HCT116 (cell line): ENCODE results near the gene ANXA3. TPM values are rescaled to one million over a fixed set of nuclear protein-coding genes. Genes with fewer than 3 reads are reported as not detected.
A peak's percentile ranks its signal among the peaks of the same experiment; 100 is the strongest.

Source experiments
- ATAC-seq: fragments of 200-7000 bp; cut with Tn5 transposase; 2 replicates; pipeline ENCODE4 v1.9.1; 2020; ENCODE audit warnings: mild to moderate bottlenecking, moderate library complexity
- BruUV-seq: library from RNA; stranded (reverse); fragments of 400-500 nt; replicated peaks from 2 replicates; lab custom pipeline; 2021; lab: Mats Ljungman, UMichigan
- CTCF ChIA-PET: fragments of 300-600 bp; sonication (Branson Sonifier 250); formaldehyde crosslinking; loops from one replicate; lab custom pipeline; 2021; ENCODE audit warnings: antibody characterized with exemption; lab: Charles Lee
- POLR2A ChIA-PET: fragments of 300-600, 350-600 bp; sonication (Branson Sonifier 250); formaldehyde crosslinking; loops from one replicate; lab custom pipeline; 2021; ENCODE audit warnings: antibody characterized with exemption; lab: Charles Lee
- RAD21 ChIA-PET, 2 experiments: fragments of 300-600 bp; sonication (Branson Sonifier 250); formaldehyde crosslinking; loops; one replicate each; lab custom pipeline; 2023; ENCODE audit warnings: low total read pairs in 2 of 2; ENCODE audit not compliant: uncharacterized antibody in 2 of 2, unreplicated experiment in 2 of 2, low non-redundant PET in 1 of 2; lab: Charles Lee
- DNase-seq: peaks from one replicate; pipeline ENCODE4 v3.0.0-alpha.2; 2010; ENCODE audit warnings: low read depth, low spot score
- H2AFZ ChIP-seq: fragments of 200-600 bp; shearing (Covaris generic), sonication (generic); 2 replicates; pipeline ENCODE4 v1.6.1; 2017; ENCODE audit warnings: low read depth, mixed run types, mixed read lengths, antibody characterized with exemption, low read length; ENCODE audit not compliant: poor library complexity, severe bottlenecking
- H3K27ac ChIP-seq: 2 replicates; pipeline ENCODE4 v1.5.1; 2012; ENCODE audit warnings: low read depth, low read length
- H3K27me3 ChIP-seq: fragments of 200-600 bp; sonication (generic); 2 replicates; pipeline ENCODE4 v1.6.1; 2016; ENCODE audit warnings: mixed run types, low read length, mixed read lengths; ENCODE audit not compliant: insufficient read depth
- H3K36me3 ChIP-seq, 2 experiments: fragments of 200-500 bp in 1 of 2; fragments of 200-600 bp in 1 of 2; sonication (Bioruptor generic) in 1 of 2; sonication (generic) in 1 of 2; 2 replicates each; pipeline versions ENCODE4 v1.5.1 to v1.6.1; 2014 to 2016; ENCODE audit warnings: low read length in 2 of 2, inconsistent platforms in 1 of 2, mixed read lengths in 1 of 2, mixed run types in 1 of 2; ENCODE audit not compliant: insufficient read depth in 2 of 2, control insufficient read depth in 1 of 2
- H3K4me1 ChIP-seq, 2 experiments: fragments of 200-600 bp in 1 of 2; sonication (generic) in 1 of 2; 2 replicates each; pipeline versions ENCODE4 v1.5.1 to v1.6.1; 2012 to 2017; ENCODE audit warnings: low read length in 2 of 2, inconsistent platforms in 1 of 2, mild to moderate bottlenecking in 1 of 2, mixed read lengths in 1 of 2, mixed run types in 1 of 2, moderate library complexity in 1 of 2; ENCODE audit not compliant: insufficient read depth in 2 of 2, control insufficient read depth in 1 of 2
- H3K4me2 ChIP-seq: fragments of 200-600 bp; sonication (generic); 2 replicates; pipeline ENCODE4 v1.6.1; 2017; ENCODE audit warnings: mixed run types, low read length, mixed read lengths
- H3K4me3 ChIP-seq, 2 experiments: fragments of 200-600 bp in 1 of 2; sonication (generic) in 1 of 2; replicated peaks in 1 of 2; 2 replicates each; pipeline ENCODE4 v1.5.1; 2011 to 2016; ENCODE audit warnings: low read length in 2 of 2, control low read depth in 1 of 2, low read depth in 1 of 2, mild to moderate bottlenecking in 1 of 2, mixed read lengths in 1 of 2, mixed run types in 1 of 2
- H3K79me2 ChIP-seq: fragments of 200-600 bp; sonication (generic); 2 replicates; pipeline ENCODE4 v1.6.1; 2017; ENCODE audit warnings: mild to moderate bottlenecking, mixed run types, low read length, moderate library complexity, mixed read lengths; ENCODE audit not compliant: insufficient read depth
- H3K9ac ChIP-seq: fragments of 200-600 bp; sonication (generic); 2 replicates; pipeline ENCODE4 v1.6.1; 2016; ENCODE audit warnings: low read length, mixed read lengths
- H3K9me2 ChIP-seq: fragments of 200-600 bp; sonication (generic), shearing (Covaris generic); 2 replicates; pipeline ENCODE4 v1.6.1; 2017; ENCODE audit warnings: mixed run types, mild to moderate bottlenecking, moderate library complexity; ENCODE audit not compliant: insufficient read depth
- H3K9me3 ChIP-seq, 2 experiments: fragments of 200-500 bp in 1 of 2; fragments of 200-600 bp in 1 of 2; sonication (Bioruptor generic) in 1 of 2; sonication (generic) in 1 of 2; 2 replicates each; pipeline ENCODE4 v1.6.1; 2014 to 2017; ENCODE audit warnings: low read length in 2 of 2, mixed read lengths in 2 of 2, inconsistent platforms in 1 of 2, low read depth in 1 of 2, mild to moderate bottlenecking in 1 of 2, mixed run types in 1 of 2, moderate library complexity in 1 of 2; ENCODE audit not compliant: control insufficient read depth in 1 of 2, insufficient read depth in 1 of 2
- H4K20me1 ChIP-seq: fragments of 200-600 bp; sonication (generic), shearing (Covaris generic); 2 replicates; pipeline ENCODE4 v1.6.1; 2017; ENCODE audit warnings: mixed run types, mild to moderate bottlenecking, moderate library complexity; ENCODE audit not compliant: insufficient read depth
- CTCF ChIP-seq, 3 experiments: fragments of 200-600 bp in 1 of 3; sonication (generic) in 1 of 3; IDR thresholded peaks in 2 of 3; conservative IDR thresholded peaks in 1 of 3; 2 replicates each; pipeline ENCODE4 v1.5.1; 2012 to 2017; ENCODE audit warnings: low read depth in 2 of 3, low read length in 2 of 3, antibody characterized with exemption in 1 of 3, borderline replicate concordance in 1 of 3, control low read depth in 1 of 3, mild to moderate bottlenecking in 1 of 3, mixed read lengths in 1 of 3, mixed run types in 1 of 3, moderate library complexity in 1 of 3; ENCODE audit not compliant: insufficient read depth in 1 of 3
- EZH2 ChIP-seq: fragments of 200-600 bp; sonication (generic); IDR thresholded peaks from 2 replicates; pipeline ENCODE4 v1.6.1; 2017; ENCODE audit warnings: antibody characterized with exemption, mixed run types
- EZH2phosphoT487 ChIP-seq: fragments of 200-600 bp; IDR thresholded peaks from 2 replicates; pipeline ENCODE4 v1.6.1; 2018; ENCODE audit warnings: antibody characterized with exemption, borderline replicate concordance
- FOSL1 ChIP-seq: IDR thresholded peaks from 2 replicates; pipeline ENCODE4 v1.6.1; 2012; ENCODE audit warnings: low read depth
- POLR2AphosphoS5 ChIP-seq: IDR thresholded peaks from 2 replicates; pipeline ENCODE4 v1.6.1; 2011; ENCODE audit warnings: mild to moderate bottlenecking, low read depth, low read length, moderate library complexity
- SIN3A ChIP-seq: IDR thresholded peaks from 2 replicates; pipeline ENCODE4 v1.6.1; 2012; ENCODE audit warnings: low read depth
- SP1 ChIP-seq: IDR thresholded peaks from 2 replicates; pipeline ENCODE4 v1.6.1; 2012; ENCODE audit warnings: low read depth
- SRF ChIP-seq: IDR thresholded peaks from 2 replicates; pipeline ENCODE4 v1.6.1; 2012; ENCODE audit warnings: low read depth
- TCF7L2 ChIP-seq: IDR thresholded peaks from 2 replicates; pipeline ENCODE4 v1.7.0; 2011; ENCODE audit warnings: borderline replicate concordance, inconsistent platforms; ENCODE audit not compliant: insufficient read depth, insufficient read length; ENCODE audit errors: extremely low read depth
- YY1 ChIP-seq: IDR thresholded peaks from 2 replicates; pipeline ENCODE4 v1.6.1; 2011; ENCODE audit warnings: low read length, low read depth, moderate library complexity, mild to moderate bottlenecking; ENCODE audit not compliant: insufficient replicate concordance; ENCODE audit errors: extremely low read depth
- ZNF274 ChIP-seq: fragments of 200-500 bp; sonication (Bioruptor generic); IDR thresholded peaks from 2 replicates; pipeline ENCODE4 v1.6.1; 2014; ENCODE audit warnings: mild to moderate bottlenecking, low read depth, low read length, inconsistent platforms
- intact Hi-C: fragments of 100-400 bp; cut with micrococcal nuclease; formaldehyde crosslinking; loops from 2 replicates; pipeline ENCODE4 v1.10.0; 2022
- total RNA-seq: library from RNA; stranded (reverse); gene quantifications from one replicate; pipeline ENCODE4 v1.2.1, GENCODE V29; 2021; ENCODE audit not compliant: unreplicated experiment
- TF ChIP-seq, protein P1 (sequence below): IDR thresholded peaks from 2 replicates; pipeline ENCODE4 v1.6.1; 2012; ENCODE audit warnings: low read depth

The ANXA3 gene
- total RNA-seq, 1 experiment from 2014 or later: 158 TPM

DNA sequence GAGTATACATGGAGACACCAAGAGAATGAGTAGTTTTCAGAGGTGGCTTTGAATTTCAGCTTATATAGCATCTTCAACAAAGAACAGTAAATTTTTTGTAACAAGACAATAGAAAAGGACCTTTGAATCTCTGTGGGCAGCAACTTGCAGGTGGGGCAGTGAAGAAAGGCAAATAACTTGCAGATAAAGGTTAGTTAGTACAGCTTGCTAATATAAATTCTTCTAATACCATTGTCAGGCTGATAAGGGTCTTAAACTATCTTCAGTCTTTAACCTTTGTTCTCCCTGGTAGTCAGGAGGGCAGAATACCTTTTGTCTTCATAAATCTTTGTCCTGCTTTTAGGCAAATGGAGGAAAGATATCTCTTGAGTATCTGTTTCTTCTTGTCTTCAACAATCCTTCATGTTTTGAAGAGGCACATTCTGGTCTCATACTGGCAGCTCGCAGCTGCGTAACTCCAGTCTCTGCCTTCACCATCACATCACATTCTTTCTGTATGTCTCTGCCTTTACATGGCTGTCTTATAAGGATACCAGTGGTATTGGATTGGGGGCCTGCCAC is 16.0 kb downstream of the ANXA3 start:
- TF ChIP-seq YY1: no peak
- TF ChIP-seq EZH2: no peak
- no peak for TF ChIP-seq TCF7L2
- TF ChIP-seq CTCF (IDR thresholded peaks at IDR 0.05 in 2 of 3, conservative IDR thresholded peaks at IDR 0.05 in 1 of 3; ENCODE audit: borderline replicate concordance in 1 of 3, insufficient read depth in 1 of 3, low read depth in 2 of 3, low read length in 2 of 3): no peak
- TF ChIP-seq SRF: no peak
- no peak for TF ChIP-seq FOSL1
- TF ChIP-seq, protein P1, sequence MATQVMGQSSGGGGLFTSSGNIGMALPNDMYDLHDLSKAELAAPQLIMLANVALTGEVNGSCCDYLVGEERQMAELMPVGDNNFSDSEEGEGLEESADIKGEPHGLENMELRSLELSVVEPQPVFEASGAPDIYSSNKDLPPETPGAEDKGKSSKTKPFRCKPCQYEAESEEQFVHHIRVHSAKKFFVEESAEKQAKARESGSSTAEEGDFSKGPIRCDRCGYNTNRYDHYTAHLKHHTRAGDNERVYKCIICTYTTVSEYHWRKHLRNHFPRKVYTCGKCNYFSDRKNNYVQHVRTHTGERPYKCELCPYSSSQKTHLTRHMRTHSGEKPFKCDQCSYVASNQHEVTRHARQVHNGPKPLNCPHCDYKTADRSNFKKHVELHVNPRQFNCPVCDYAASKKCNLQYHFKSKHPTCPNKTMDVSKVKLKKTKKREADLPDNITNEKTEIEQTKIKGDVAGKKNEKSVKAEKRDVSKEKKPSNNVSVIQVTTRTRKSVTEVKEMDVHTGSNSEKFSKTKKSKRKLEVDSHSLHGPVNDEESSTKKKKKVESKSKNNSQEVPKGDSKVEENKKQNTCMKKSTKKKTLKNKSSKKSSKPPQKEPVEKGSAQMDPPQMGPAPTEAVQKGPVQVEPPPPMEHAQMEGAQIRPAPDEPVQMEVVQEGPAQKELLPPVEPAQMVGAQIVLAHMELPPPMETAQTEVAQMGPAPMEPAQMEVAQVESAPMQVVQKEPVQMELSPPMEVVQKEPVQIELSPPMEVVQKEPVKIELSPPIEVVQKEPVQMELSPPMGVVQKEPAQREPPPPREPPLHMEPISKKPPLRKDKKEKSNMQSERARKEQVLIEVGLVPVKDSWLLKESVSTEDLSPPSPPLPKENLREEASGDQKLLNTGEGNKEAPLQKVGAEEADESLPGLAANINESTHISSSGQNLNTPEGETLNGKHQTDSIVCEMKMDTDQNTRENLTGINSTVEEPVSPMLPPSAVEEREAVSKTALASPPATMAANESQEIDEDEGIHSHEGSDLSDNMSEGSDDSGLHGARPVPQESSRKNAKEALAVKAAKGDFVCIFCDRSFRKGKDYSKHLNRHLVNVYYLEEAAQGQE: no peak
- TF ChIP-seq SP1: no peak
- no peak for TF ChIP-seq ZNF274
- TF ChIP-seq SIN3A: no peak
- no peak for TF ChIP-seq POLR2AphosphoS5
- TF ChIP-seq EZH2phosphoT487: no peak
- H3K36me3 ChIP-seq: peaks cover 0 to 24% of the 10 kb centered on the region in 2 experiments; a peak in 1 of 4 replicates
- H3K4me3 ChIP-seq: no peak overlapping the region
- H3K4me1 ChIP-seq: peaks cover 82% of the 10 kb centered on the region in 2 experiments
- no TSS peak for BruUV-seq
- no peak for ATAC-seq
- POLR2A ChIA-PET: interaction anchor here (1.1 to 3.5 kb wide), 2 partner anchors 16 to 217 kb away, joined by 3 to 17 read pairs; partner anchors contain the start of gene ANXA3
- intact Hi-C loops: loop anchor here (5.0 kb wide), 1 partner anchor 510 kb away; the partner anchor contains the start of gene FRAS1
- H3K4me2 ChIP-seq: peak overlapping the region; percentile 75
- no peaks in the 10 kb centered on the region for H3K9me2 ChIP-seq
- H3K27me3 ChIP-seq: no peaks in the 10 kb centered on the region
- no peaks in the 10 kb centered on the region for H4K20me1 ChIP-seq
- CTCF ChIA-PET: no interaction called here
- peaks cover 68% of the 10 kb centered on the region for H3K79me2 ChIP-seq
- H3K9me3 ChIP-seq: no peaks in the 10 kb centered on the region
- peak overlapping the region; percentile 62 for H3K9ac ChIP-seq
- no peak overlapping the region for H2AFZ ChIP-seq
- no peak for DNase-seq
- H3K27ac ChIP-seq: peak overlapping the region; percentile 100
- RAD21 ChIA-PET: no interaction called here
